Prostate gland (tissue), 2 donors: ENCODE data around the gene C3orf22. TPM values are rescaled to one million over a fixed set of nuclear protein-coding genes. Genes with fewer than 3 reads are reported as not detected.

Source experiments
- DNase-seq: peaks from one replicate; pipeline ENCODE4 v3.0.0-alpha.2; 2019; ENCODE audit warnings: low spot score
- H3K27ac ChIP-seq, 2 donors: fragments of 200-600 bp; sonication (generic); 2 replicates each; pipeline ENCODE4 v1.5.1; 2017 to 2019
- H3K27me3 ChIP-seq: fragments of 200-600 bp; sonication (generic); replicated peaks from 2 replicates; pipeline ENCODE4 v1.5.1; 2019; ENCODE audit not compliant: insufficient read depth
- H3K36me3 ChIP-seq, 2 donors: fragments of 200-600 bp; sonication (generic); 1 replicate in 1 of 2; 2 replicates in 1 of 2; pipeline versions ENCODE4 v1.5.1 to v1.8.1; 2017 to 2019
- H3K4me1 ChIP-seq: fragments of 200-600 bp; sonication (generic); replicated peaks from 2 replicates; pipeline ENCODE4 v1.5.1; 2019
- H3K4me3 ChIP-seq, 2 donors: fragments of 200-600 bp; sonication (generic); 2 replicates each; pipeline ENCODE4 v1.5.1; 2017 to 2019
- H3K9me3 ChIP-seq: fragments of 200-600 bp; sonication (generic); 2 replicates; pipeline ENCODE4 v1.5.1; 2017
- CTCF ChIP-seq, 4 experiments: fragments of 200-600 bp in 2 of 4; fragments of 450-650 bp in 2 of 4; sonication (generic) in 2 of 4; IDR thresholded peaks; 1 replicate in 3 of 4; 2 replicates in 1 of 4; pipeline ENCODE4 v1.5.1; 2016 to 2019; ENCODE audit warnings: antibody characterized with exemption in 4 of 4, mild to moderate bottlenecking in 2 of 4, moderate library complexity in 2 of 4
- POLR2A ChIP-seq: fragments of 450-650 bp; IDR thresholded peaks from one replicate; pipeline ENCODE4 v1.6.1; 2016; ENCODE audit warnings: antibody characterized with exemption, mild to moderate bottlenecking
- POLR2AphosphoS5 ChIP-seq: sonication (generic); formaldehyde crosslinking; IDR thresholded peaks from one replicate; pipeline ENCODE4 v1.6.1; 2017; ENCODE audit warnings: antibody characterized with exemption
- WGBS: methylation state at CpG from one replicate; pipeline ENCODE4 v1.1.5; 2018; 5-methylcytosine and 5-hydroxymethylcytosine counted together
- intact Hi-C: fragments of 100-400 bp; cut with DNase I; formaldehyde crosslinking; loops from one replicate; pipeline ENCODE4 v1.14.2; 2022
- total RNA-seq, 2 donors: library from RNA; depleted of rRNA; stranded (reverse); fragments of >200 nt; gene quantifications; one replicate each; pipeline ENCODE4 v1.1.0, GENCODE V29; 2016

C3orf22 gene
- total RNA-seq, result 1 to 10 TPM in 1 of 2 donors, not detected in 1; 4.9 TPM

GRCh38 chr3:126558336-126559071 is at the start of gene C3orf22:
TSS of gene C3orf22 (minus strand) at chr3:126558932. CDS start at chr3:126553390, 5,542 bp downstream.
- intact Hi-C loops, result no loop called here
- Histone ChIP-seq H3K9me3 (no peaks in the 10 kb centered on the region), H3K4me1 (no peaks in the 10 kb centered on the region), H3K36me3 (no peaks in the 10 kb centered on the region), H3K27me3 (no peaks in the 10 kb centered on the region), H3K27ac (no peak within 1 kb of the TSS), H3K4me3 (no peak within 1 kb of the TSS)
- no peak for TF ChIP-seq POLR2A
- TF ChIP-seq POLR2AphosphoS5, result no peak
- TF ChIP-seq CTCF (IDR thresholded peaks at IDR 0.05), result no peak
- DNase-seq, result no peak
- 79% methylated on average over 9 of the region's 9 CpGs for WGBS

DNA sequence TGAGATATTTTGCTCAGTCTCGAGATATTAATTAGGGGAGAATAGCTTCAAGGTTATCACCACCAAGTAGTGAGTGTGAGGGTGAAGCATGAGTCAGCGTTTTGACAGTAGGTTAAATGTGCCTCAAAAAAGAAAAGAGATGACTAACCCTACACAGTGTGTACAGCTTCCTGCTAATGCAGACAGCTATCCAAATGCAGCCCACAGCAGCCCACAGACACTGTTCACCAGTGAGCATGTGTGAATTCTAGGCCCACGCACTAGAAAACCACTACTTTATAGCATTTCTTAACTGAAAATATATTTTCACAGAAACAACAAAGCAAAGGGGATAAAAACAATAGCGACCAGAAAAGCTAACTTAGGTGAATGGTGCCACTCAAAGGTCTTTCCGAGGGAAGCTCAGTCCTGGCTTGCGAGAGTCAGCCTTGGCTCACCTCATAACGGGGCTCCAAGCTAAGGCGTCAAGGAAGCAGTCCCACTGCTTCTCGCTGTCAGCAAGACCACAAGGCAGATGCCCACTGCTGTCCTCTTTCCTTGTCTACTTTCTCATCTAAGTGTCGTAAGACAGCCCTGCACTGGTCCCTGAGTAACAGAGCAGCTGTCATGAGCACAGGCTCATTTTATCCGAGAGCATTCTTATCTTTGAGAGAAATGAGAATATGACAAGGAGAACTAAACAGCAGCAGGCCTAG is 48.6 kb upstream of the C3orf22 start:
- H3K27me3 ChIP-seq, result no peaks in the 10 kb centered on the region
- no peaks in the 10 kb centered on the region for H3K4me1 ChIP-seq
- no peaks in the 10 kb centered on the region for H3K36me3 ChIP-seq
- DNase-seq, result no peak
- no peak overlapping the region for H3K27ac ChIP-seq
- intact Hi-C loops, result no loop called here
- TF ChIP-seq POLR2AphosphoS5, result no peak
- TF ChIP-seq CTCF (IDR thresholded peaks at IDR 0.05), result no peak
- no peak for TF ChIP-seq POLR2A
- no peak overlapping the region for H3K4me3 ChIP-seq
- 93% methylated on average over 11 of the region's 11 CpGs for WGBS
- H3K9me3 ChIP-seq, result no peaks in the 10 kb centered on the region

DNA sequence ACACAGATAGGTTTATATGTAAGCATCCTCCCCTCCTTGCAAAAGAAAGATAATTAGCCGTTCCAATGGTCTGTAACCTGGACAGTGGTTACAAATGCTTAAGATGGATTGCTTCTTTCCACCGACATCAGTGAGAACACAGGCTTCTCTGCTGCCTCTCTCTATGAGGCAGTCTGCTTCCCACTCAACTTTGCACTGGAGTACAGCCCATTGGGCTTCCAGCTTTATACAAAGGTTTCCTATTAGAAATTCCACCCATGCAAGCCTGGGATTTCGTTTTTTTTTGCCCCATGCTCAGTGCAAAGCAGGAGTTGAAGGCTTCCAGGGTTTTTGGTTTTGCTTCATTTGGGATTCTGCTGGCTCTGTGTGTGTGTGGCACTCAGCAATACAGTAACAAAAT is 47.3 kb upstream of the C3orf22 start:
- no peaks in the 10 kb centered on the region for H3K9me3 ChIP-seq
- DNase-seq, result no peak
- no peak overlapping the region for H3K4me3 ChIP-seq
- H3K27me3 ChIP-seq, result no peaks in the 10 kb centered on the region
- intact Hi-C loops, result no loop called here
- no peaks in the 10 kb centered on the region for H3K36me3 ChIP-seq
- 77% methylated on average over 3 of the region's 3 CpGs for WGBS
- TF ChIP-seq POLR2AphosphoS5, result no peak
- TF ChIP-seq CTCF (IDR thresholded peaks at IDR 0.05), result no peak
- no peak for TF ChIP-seq POLR2A
- H3K27ac ChIP-seq, result no peak overlapping the region
- H3K4me1 ChIP-seq, result no peaks in the 10 kb centered on the region

DNA sequence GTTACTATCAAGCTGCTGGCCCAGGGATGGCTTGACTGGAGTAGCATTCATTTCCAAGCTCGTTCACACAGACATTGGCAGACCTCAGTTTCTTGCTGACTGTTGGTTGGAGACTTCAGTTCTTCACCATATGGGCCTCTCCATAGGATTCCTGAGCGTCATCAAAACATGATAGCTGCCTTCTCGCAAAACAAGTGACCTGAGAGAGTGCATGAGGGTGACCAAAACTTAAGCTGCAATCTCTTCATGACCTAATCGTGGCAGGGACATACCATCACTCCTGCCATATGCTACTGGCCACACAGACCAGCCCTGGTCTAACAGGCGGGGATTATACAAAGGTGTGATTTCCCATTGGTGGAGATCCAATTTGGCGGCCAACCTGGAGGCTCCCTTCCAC is 46.0 kb upstream of the C3orf22 start:
- Histone ChIP-seq H3K4me3 (no peak overlapping the region), H3K4me1 (no peaks in the 10 kb centered on the region), H3K36me3 (no peaks in the 10 kb centered on the region), H3K27ac (no peak overlapping the region), H3K27me3 (no peaks in the 10 kb centered on the region), H3K9me3 (no peaks in the 10 kb centered on the region)
- intact Hi-C loops, result no loop called here
- DNase-seq, result no peak
- TF ChIP-seq POLR2AphosphoS5 (no peak), POLR2A (no peak), CTCF (IDR thresholded peaks at IDR 0.05) (no peak)
- WGBS, result 96% methylated on average over 6 of the region's 6 CpGs
